Sciatic nerve (tissue), 2 donors: ENCODE measurements around the gene TBX1. TPM values are rescaled to one million over a fixed set of nuclear protein-coding genes. Genes with fewer than 3 reads are reported as not detected.
"Not testable (repeated sequence)": the region's sequence is repeated elsewhere in the genome, so short reads cannot be mapped to it uniquely, and the experiment has no call there.

Experiments
- ATAC-seq: fragments of 200-7000 bp; cut with Tn5 transposase; one replicate; pipeline ENCODE4 v1.9.1; 2020; ENCODE audit warnings: mild to moderate bottlenecking, moderate library complexity
- DNase-seq: peaks from one replicate; pipeline ENCODE4 v3.0.0-alpha.2; 2020; ENCODE audit warnings: low spot score
- intact Hi-C: fragments of 100-400 bp; cut with DNase I; formaldehyde crosslinking; loops from one replicate; pipeline ENCODE4 v1.14.2; 2022
- total RNA-seq: library from RNA; stranded (reverse); fragmentation: NEBNext Ultra II Directional; extraction: Animal tissue kit (Norgen Biotek cat#: 25700); gene quantifications from one replicate; pipeline ENCODE4 v1.2.1, GENCODE V29; 2021
- donor health status: DM: no; HTN: no; CAD: no.
- donor health status: DM: no; HTN: no; CAD: no.

Gene TBX1
- total RNA-seq, 1 donor from 2014 or later = 4.2 TPM

- ATAC-seq (no peak), DNase-seq (no peak)
- intact Hi-C loops = no loop called here
Observed at GRCh38 chr22:19773470-19774040, 13.0 kb downstream of the TBX1 start.

- no peak for ATAC-seq
- intact Hi-C loops = no loop called here
- DNase-seq = no peak
Observed at GRCh38 chr22:19774628-19775027, 14.1 kb downstream of the TBX1 start.

DNA sequence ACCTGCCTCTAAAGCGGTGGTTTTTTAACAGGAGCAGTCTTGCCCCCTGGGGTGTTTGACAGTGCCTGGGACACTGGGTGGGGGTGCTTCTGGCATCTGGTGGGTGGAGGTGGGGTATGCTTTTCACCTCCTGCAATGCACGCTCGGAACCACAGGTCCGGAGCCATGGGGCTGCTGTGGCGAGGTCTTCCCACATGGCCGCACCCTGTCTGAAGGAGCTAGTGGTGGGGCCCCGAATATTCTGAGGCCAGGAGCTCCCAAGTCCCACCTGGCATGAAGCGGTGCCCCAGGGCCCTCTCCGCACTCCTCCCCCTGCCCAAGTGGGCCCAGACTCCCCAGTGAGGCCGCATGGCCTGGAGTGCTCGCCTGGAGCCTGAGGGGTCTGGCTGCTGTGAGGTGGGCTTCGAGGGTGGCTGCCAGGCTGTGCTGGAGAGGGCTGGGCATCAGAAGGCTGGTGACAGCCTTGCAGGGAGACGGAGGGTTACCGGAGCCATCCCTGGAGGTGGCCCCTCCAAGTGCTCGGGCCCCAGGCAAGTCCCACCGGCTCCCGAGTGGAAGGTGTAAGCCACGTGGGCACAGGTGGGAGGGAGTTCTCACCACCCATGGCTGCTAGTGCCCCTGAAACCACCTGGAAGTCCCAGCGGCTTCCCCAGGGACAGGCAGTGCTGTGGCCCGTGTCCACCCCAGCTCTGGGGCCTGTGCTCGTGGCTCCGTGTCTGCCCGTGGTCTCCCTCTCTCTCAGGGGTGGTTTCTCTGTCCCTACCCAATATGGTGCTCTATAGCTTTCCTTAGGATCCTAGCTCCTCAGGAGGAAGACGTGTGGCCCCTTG is 15.1 kb downstream of the TBX1 start:
- no peak for DNase-seq
- intact Hi-C loops = no loop called here
- no peak for ATAC-seq

GRCh38 chr22:19776433-19777031 is 16.0 kb downstream of the TBX1 start:
- no peak for DNase-seq
- intact Hi-C loops = no loop called here
- peak; percentile 21 for ATAC-seq

DNA sequence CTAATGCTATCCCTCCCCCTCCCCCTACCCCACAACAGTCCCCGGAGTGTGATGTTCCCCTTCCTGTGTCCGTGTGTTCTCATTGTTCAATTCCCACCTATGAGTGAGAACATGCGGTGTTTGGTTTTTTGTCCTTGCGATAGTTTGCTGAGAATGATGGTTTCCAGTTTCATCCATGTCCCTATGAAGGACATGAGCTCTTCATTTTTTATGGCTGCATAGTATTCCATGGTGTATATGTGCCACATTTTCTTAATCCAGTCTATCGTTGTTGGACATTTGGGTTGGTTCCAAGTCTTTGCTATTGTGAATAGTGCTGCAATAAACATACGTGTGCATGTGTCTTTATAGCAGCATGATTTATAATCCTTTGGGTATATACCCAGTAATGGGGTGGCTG is 16.6 kb downstream of the TBX1 start:
- DNase-seq, ATAC-seq, intact Hi-C loops: not testable (repeated sequence)

- ATAC-seq (no peak), DNase-seq (no peak)
- intact Hi-C loops = no loop called here
Observed at GRCh38 chr22:19779011-19779421, 18.4 kb downstream of the TBX1 start.

GRCh38 chr22:19779685-19780268 is 19.2 kb downstream of the TBX1 start:
- DNase-seq = no peak
- no peak for ATAC-seq
- intact Hi-C loops = no loop called here

GRCh38 chr22:19782533-19782932 is 22.0 kb downstream of the TBX1 start:
- intact Hi-C loops = no loop called here
- ATAC-seq = no peak
- DNase-seq = no peak

- DNase-seq = no peak
- intact Hi-C loops = no loop called here
Observed at GRCh38 chr22:19783586-19784383, 23.2 kb downstream of the TBX1 start.

DNA sequence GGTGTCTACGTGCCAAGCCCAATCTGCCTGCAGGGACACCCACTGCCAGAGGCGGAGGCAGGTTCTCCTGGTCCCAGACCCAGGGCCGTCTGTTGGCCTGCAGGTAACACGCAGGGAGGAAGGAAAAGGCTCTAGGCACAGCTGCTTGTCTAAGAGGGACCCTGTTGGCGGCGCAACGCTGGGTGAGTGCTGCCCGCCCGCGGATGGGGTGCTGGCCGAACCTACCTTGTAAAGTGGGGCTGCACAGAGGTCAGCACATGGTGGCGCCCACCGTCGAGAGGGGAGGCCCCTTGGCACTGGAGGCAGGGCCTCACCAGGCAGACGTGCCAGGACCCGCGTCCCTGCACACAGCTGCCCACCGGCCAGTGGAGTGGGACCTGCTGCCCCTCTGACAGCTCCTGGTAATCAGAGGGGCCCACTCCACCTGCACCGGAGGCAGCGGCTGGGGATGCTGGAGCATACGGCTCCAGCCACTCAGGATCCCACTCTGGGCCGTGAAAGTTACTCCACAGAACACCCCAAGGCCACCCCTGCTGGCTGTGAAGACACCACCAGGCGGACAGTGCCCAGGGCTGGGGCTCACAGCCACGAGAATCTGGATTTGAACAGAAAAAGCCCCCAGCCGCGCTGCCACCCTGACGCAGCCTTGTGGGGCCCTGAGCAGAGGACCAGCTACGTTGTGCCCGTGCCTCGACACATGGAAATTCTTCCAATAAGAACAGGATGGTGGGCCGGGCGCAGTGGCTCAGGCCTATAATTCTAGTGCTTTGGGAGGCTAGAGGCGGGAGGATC is 24.0 kb downstream of the TBX1 start:
- intact Hi-C loops = no loop called here
- ATAC-seq = no peak
- no peak for DNase-seq

More at GRCh38 chr22:19783586-19784383, 23.2 kb downstream of the TBX1 start:
- no peak for ATAC-seq

GRCh38 chr22:19785461-19786263 is 25.1 kb downstream of the TBX1 start:
- intact Hi-C loops = no loop called here
- ATAC-seq (no peak), DNase-seq (no peak)

DNA sequence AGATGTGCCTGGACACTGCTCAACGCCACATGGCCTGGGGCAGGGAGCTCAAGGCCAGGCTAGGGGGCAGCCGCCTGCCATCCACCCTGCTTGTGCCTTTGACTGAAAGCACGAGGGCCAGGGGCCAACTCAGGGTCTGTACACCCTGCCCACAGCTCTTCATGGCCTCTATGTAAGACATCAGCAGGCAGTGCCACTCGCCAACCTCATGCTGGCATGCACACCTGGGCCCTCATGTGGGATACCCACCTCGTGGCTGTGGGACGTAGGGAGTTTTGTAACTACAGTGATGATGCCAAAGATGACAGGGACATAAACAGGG is 25.6 kb downstream of the TBX1 start:
- DNase-seq (no peak), ATAC-seq (no peak)
- intact Hi-C loops = no loop called here

GRCh38 chr22:19786959-19787848 is 26.6 kb downstream of the TBX1 start:
- ATAC-seq (no peak), DNase-seq (no peak)
- intact Hi-C loops = no loop called here

DNA sequence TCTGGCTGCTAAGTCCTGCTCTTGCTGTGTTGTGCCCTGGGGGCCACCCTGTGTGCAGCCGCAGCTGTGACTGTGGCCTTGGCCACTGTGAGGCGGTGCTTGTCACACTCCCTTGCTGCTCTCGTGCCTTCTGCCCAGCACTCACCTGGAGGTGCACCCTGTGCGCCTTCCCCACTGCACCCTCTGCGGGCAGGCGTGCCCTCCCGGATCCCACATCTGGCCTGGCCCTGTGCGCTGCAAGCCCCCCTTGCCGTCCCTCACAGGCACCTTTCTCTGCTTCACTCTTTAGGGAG is 27.2 kb downstream of the TBX1 start:
- DNase-seq (no peak), ATAC-seq (no peak)
- intact Hi-C loops = no loop called here

GRCh38 chr22:19788661-19789225 is 28.2 kb downstream of the TBX1 start:
- ATAC-seq (no peak), DNase-seq (no peak)
- intact Hi-C loops = no loop called here

DNA sequence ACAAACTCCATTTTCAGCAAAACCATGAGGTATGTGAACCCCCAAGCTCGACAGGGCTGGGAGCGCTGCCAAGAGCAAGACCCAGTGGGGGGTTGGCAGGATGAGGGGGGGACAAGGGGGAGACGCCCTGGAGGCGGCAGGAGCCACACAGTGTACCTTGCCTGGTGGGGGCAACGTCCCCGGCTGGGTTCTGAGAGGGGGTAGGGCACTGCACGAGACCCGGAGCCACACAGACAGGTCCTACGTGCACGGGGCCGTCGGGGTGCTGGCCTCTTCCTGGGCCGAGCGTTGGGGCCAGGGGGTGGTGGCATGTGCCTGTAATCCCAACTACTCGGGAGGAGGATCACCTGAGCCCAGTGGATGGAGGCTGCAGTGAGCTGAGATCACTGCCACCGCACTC is 28.8 kb downstream of the TBX1 start:
- ATAC-seq (no peak), DNase-seq (no peak)
- intact Hi-C loops = no loop called here

GRCh38 chr22:19789828-19790227 is 29.2 kb downstream of the TBX1 start:
- ATAC-seq (no peak), DNase-seq (no peak)
- intact Hi-C loops = no loop called here
